Tibial nerve (tissue), 4 donors: ENCODE measurements around the gene MT4.

Source experiments
- CTCF ChIP-seq, 5 experiments: fragments of 200-600 bp in 3 of 5; fragments of 450-650 bp in 2 of 5; sonication (generic) in 3 of 5; IDR thresholded peaks; one replicate each; pipeline ENCODE4 v1.5.1; 2016 to 2019; ENCODE audit warnings: antibody characterized with exemption in 5 of 5, mild to moderate bottlenecking in 3 of 5, moderate library complexity in 2 of 5
- EP300 ChIP-seq, 2 donors: sonication (generic); formaldehyde crosslinking; IDR thresholded peaks; one replicate each; pipeline ENCODE4 v1.6.1; 2017; ENCODE audit warnings: antibody characterized with exemption in 2 of 2, mild to moderate bottlenecking in 1 of 2
- POLR2A ChIP-seq, 2 donors: fragments of 450-650 bp; IDR thresholded peaks; one replicate each; pipeline ENCODE4 v1.6.1; 2017; ENCODE audit warnings: antibody characterized with exemption in 2 of 2, mild to moderate bottlenecking in 2 of 2, moderate library complexity in 2 of 2

- TF ChIP-seq CTCF (IDR thresholded peaks at IDR 0.05), result no peak
- TF ChIP-seq POLR2A (IDR thresholded peaks at IDR 0.05), result no peak
- TF ChIP-seq EP300 (IDR thresholded peaks at IDR 0.05), result peak in 1 of 2 donors; percentile 68
These were observed 41.7 kb downstream of the MT4 start for GRCh38 chr16:56606476-56607108.
